Type B pancreatic cell (in vitro differentiated cells): ENCODE measurements around the gene TRMT44. TPM values are rescaled to one million over a fixed set of nuclear protein-coding genes. Genes with fewer than 3 reads are reported as not detected.
A peak's percentile ranks its signal among the peaks of the same experiment; 100 is the strongest.
"Not testable (repeated sequence)": the region's sequence is repeated elsewhere in the genome, so short reads cannot be mapped to it uniquely, and the experiment has no call there.

Experiments used
- DNase-seq: peaks from one replicate; pipeline ENCODE4 v3.0.0; 2021; ENCODE audit warnings: mixed read lengths; ENCODE audit not compliant: unreplicated experiment; ENCODE audit errors: extremely low spot score
- H3K27ac Mint-ChIP-seq: 2 replicates; pipeline ENCODE4 v1.8.0; 2021; ENCODE audit warnings: mild to moderate bottlenecking, mixed read lengths
- H3K27me3 Mint-ChIP-seq: 2 replicates; pipeline ENCODE4 v1.8.0; 2021; ENCODE audit warnings: mixed read lengths
- H3K36me3 Mint-ChIP-seq: 2 replicates; pipeline ENCODE4 v1.8.0; 2021; ENCODE audit warnings: mixed read lengths
- H3K4me1 Mint-ChIP-seq: one replicate; pipeline ENCODE4 v1.8.0; 2021; ENCODE audit warnings: mixed read lengths; ENCODE audit not compliant: unreplicated experiment
- H3K4me3 Mint-ChIP-seq: 2 replicates; pipeline ENCODE4 v1.8.0; 2021; ENCODE audit warnings: mild to moderate bottlenecking, mixed read lengths
- H3K9me3 Mint-ChIP-seq: 2 replicates; pipeline ENCODE4 v1.8.0; 2021; ENCODE audit warnings: mixed read lengths
- CTCF ChIP-seq: fragments of 200-600 bp; sonication (generic); conservative IDR thresholded peaks from 2 replicates; pipeline ENCODE4 v1.5.0; 2021; ENCODE audit warnings: antibody characterized with exemption, mild to moderate bottlenecking
- total RNA-seq: library from RNA; stranded (reverse); gene quantifications from 2 replicates; pipeline ENCODE4 v1.2.1, GENCODE V29; 2021; ENCODE audit warnings: low replicate concordance

Gene TRMT44
- total RNA-seq, 1 donor from 2014 or later = 32.3 TPM

GRCh38 chr4:8419222-8420041 is 21.1 kb upstream of the TRMT44 start:
- H3K4me1 Mint-ChIP-seq = peaks cover 18% of the 10 kb centered on the region
- H3K27ac Mint-ChIP-seq = peak overlapping the region; percentile 68
- H3K9me3 Mint-ChIP-seq = no peaks in the 10 kb centered on the region
- peak overlapping the region; percentile 48 for H3K4me3 Mint-ChIP-seq
- H3K36me3 Mint-ChIP-seq = peaks cover 10% of the 10 kb centered on the region
- TF ChIP-seq CTCF = no peak
- no peaks in the 10 kb centered on the region for H3K27me3 Mint-ChIP-seq
- DNase-seq = no peak

GRCh38 chr4:8420151-8420550 is 20.4 kb upstream of the TRMT44 start:
- Mint-ChIP-seq H3K4me1 (peaks cover 22% of the 10 kb centered on the region), H3K4me3 (peak overlapping the region; percentile 48), H3K27ac (peak overlapping the region; percentile 68)
- H3K36me3 Mint-ChIP-seq, DNase-seq, H3K27me3 Mint-ChIP-seq, H3K9me3 Mint-ChIP-seq: not testable (repeated sequence)

- DNase-seq = no peak
- no peak for TF ChIP-seq CTCF
- Mint-ChIP-seq H3K4me1 (peaks cover 39% of the 10 kb centered on the region), H3K36me3 (peaks cover 11% of the 10 kb centered on the region), H3K27me3 (no peaks in the 10 kb centered on the region), H3K4me3 (peak overlapping the region; percentile 67), H3K9me3 (no peaks in the 10 kb centered on the region), H3K27ac (peak overlapping the region; percentile 80)
Observed at GRCh38 chr4:8422327-8422726, 18.2 kb upstream of the TRMT44 start.

GRCh38 chr4:8422786-8423185 is 17.8 kb upstream of the TRMT44 start:
- peaks cover 42% of the 10 kb centered on the region for H3K4me1 Mint-ChIP-seq
- H3K27me3 Mint-ChIP-seq = no peaks in the 10 kb centered on the region
- H3K27ac Mint-ChIP-seq = peak overlapping the region; percentile 80
- no peak for DNase-seq
- peaks cover 11% of the 10 kb centered on the region for H3K36me3 Mint-ChIP-seq
- peak overlapping the region; percentile 67 for H3K4me3 Mint-ChIP-seq
- TF ChIP-seq CTCF = no peak
- H3K9me3 Mint-ChIP-seq = no peaks in the 10 kb centered on the region

- peak overlapping the region; percentile 96 for H3K4me3 Mint-ChIP-seq
- peaks cover 3% of the 10 kb centered on the region for H3K36me3 Mint-ChIP-seq
- H3K27me3 Mint-ChIP-seq = no peaks in the 10 kb centered on the region
- H3K9me3 Mint-ChIP-seq = no peaks in the 10 kb centered on the region
- peak overlapping the region; percentile 79 for H3K27ac Mint-ChIP-seq
- TF ChIP-seq CTCF = no peak
- peaks cover 29% of the 10 kb centered on the region for H3K4me1 Mint-ChIP-seq
- no peak for DNase-seq
Observed at GRCh38 chr4:8427262-8427661, 13.3 kb upstream of the TRMT44 start.

- Mint-ChIP-seq H3K36me3 (peaks cover 3% of the 10 kb centered on the region), H3K27ac (peak overlapping the region; percentile 79), H3K4me3 (peak overlapping the region; percentile 96), H3K4me1 (peaks cover 29% of the 10 kb centered on the region), H3K9me3 (no peaks in the 10 kb centered on the region), H3K27me3 (no peaks in the 10 kb centered on the region)
- DNase-seq = no peak
- no peak for TF ChIP-seq CTCF
Observed at GRCh38 chr4:8427761-8428287, 12.8 kb upstream of the TRMT44 start.
